Astrocyte of the hippocampus (primary cell): ENCODE results near the gene SCRN2.
A peak's percentile ranks its signal among the peaks of the same experiment; 100 is the strongest.

ENCODE experiments used
- DNase-seq: peaks from one replicate; pipeline ENCODE4 v3.0.0; 2011; ENCODE audit warnings: low read depth, low spot score

SCRN2 gene

DNA sequence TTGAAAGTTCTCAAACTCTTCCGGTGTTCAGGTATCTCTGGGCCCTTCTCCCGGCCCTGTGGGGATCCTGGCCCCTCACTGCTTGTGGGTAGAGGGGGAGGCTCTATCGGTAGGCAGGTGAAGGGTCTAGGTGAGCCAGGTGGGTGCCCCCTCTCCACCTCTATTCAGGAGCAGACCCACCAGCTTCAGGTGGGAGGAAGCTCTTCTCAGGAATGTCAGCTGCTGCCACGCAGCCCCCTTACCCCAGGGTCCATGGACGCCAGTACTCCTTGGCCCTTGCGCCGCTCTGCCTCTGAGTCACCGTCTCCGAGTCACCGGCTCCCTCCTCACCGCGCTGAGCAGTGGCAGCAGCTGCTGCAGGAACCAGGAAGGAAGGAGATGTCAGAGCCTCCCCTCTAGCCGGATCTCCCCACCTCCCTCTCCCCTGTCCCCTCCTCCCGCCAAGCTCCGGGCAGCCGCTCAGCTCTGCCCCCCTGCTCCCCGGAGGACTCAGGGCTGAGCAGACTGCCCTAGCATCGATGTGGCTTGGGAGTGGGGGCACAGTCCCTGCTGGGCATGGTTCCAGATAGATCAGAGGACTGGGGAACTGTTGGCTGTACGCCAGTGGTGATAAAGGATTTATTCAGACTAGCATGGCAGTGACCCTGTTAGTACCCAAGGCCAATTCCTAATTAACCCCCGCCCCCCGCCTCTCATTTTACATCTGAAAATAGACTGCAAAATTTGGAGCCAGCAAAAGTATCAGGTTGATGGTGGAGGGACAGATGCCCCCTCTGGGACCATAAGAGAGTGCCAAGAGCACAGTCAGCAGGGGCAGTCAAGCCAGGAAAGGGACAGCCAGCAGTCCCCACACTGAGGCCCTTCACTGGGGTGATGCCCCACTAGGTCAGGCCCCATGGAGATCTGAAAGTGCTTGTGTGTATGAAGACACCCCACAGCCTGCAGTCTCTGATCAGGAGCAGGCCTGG, 19.4 kb downstream of the SCRN2 start, which contains the start of gene OSBPL7:
OSBPL7 (minus strand) TSS at position 371 of the 968 bp plus-strand sequence. CDS start 1,516 bp downstream, outside the sequence.
- peak; percentile 93 for DNase-seq

DNA sequence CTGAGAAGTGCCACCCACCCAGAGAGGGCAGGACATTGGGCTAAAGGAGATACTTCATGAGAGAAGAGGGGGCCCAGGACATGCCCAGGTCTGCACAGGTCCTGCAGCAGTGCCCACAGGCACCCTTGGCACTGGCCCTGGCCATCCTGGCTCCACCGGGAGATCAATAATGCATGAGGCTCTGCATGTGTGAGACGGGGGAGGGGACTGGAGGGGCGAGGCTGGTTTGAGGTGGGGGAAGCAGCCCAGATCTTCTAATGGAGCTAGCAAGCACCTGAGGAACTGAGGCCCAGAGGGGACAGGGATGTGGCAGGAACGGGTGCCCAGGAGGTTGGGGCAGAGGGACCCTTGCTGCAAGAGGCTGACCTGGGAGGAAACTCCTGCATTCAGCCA, 20.0 kb downstream of the SCRN2 start:
- no peak for DNase-seq

DNA sequence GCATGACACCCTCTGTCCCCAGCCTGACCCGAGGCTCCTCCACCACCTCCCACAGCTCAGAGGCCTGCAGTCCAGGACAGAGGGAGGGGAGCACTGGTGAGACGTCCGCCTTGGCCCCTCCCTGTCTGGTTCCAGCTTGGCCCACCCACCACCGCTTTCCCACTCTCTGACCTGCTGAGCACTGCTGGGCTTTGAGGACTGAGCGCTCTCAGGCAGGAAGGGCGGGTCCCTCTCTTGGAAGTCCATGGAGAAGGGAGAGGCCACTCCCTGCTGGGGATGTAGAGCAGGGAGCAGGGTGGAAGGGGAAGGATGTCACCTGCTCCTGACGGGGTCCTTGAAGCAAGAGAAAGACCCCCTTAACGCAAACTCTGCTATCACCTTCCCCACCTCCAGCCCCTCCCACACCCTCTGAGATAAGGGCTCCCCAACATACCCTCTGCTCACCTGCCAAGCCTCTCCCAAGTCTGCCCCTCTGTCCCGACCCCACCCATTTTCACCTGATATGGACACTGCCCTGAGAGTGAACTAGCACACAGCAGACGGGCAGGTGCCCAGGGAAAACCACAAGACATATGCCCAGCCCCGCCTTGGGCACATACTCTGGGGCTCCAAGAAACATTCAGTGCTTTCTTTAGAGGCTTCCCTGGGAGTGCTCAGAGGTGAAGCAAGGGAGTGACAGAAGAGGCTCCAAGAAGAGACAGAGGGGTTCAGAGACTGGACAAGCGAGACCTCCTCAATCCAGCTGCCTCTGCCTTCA, 20.9 kb downstream of the SCRN2 start:
- DNase-seq = no peak

DNA sequence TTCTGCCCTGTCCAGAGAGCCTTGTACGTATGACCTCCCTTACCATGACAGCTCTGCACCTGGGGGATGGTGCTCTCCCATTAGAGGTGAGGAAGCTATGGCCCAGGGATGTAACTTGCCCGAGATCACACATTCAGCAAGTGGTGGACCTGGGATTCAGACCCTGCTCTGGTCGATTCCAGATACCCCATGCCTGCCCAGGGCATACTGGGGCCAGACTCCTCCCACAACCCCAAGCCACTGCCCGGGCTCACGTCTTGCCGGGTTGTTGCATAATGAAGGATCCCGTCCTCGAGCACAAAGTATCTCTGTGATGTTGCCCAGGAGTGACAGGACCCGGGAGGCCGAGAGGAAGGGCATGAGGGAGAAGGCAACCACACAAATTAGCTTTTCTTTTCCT, 21.6 kb downstream of the SCRN2 start:
- DNase-seq = no peak

DNA sequence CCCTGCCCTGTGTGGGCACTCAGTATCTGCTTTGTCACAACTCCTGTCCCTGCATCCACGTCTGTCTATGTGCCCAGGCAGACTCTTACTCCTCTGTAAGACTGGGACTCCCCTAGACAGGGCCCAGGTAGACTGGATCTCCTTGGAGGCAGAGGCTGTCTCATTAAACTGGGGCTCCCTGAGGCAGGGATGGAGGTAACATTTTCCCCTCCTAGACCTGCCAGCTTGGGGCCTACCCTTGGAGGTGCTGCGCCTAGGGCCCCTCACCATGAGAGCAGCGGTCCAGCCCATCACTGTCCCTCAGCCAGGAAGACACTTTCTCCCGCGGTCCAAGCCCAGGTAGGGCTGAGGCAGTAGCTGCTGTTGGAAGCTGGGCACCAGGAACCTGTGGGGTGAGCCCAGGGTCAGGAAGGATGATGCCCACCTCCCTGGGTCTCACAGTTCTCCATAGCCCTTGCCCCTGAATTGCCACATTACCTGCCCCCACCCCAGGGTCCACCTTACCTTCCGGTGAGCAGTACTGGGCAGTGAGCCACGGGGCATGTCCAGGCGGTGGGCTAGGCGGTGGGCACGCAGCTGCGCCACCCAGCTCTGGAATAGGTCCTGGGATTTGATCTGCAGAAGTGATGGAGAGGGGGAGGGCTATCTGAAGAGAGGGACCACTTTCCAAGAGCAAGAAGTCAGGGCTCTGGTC, 22.9 kb downstream of the SCRN2 start:
- DNase-seq = no peak

DNA sequence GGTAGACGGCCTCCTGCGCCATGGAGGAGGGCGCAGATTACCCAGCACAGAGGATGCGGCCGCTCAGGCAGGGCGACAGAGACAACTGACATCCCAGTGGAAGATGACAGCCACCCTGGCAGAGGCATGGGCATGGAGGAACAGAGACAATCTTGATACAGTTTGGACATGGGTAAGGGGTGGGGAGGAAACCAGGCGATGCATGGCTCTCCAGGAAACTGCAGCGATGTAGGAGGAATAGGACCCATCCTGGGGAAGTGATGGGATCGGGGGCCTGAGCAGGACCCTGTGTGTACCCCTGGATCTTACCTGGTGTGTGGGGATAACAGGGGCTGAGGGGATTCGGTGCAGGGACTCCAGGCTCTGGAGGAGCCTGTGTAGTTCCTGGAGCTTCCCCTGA, 24.1 kb downstream of the SCRN2 start:
- no peak for DNase-seq

DNA sequence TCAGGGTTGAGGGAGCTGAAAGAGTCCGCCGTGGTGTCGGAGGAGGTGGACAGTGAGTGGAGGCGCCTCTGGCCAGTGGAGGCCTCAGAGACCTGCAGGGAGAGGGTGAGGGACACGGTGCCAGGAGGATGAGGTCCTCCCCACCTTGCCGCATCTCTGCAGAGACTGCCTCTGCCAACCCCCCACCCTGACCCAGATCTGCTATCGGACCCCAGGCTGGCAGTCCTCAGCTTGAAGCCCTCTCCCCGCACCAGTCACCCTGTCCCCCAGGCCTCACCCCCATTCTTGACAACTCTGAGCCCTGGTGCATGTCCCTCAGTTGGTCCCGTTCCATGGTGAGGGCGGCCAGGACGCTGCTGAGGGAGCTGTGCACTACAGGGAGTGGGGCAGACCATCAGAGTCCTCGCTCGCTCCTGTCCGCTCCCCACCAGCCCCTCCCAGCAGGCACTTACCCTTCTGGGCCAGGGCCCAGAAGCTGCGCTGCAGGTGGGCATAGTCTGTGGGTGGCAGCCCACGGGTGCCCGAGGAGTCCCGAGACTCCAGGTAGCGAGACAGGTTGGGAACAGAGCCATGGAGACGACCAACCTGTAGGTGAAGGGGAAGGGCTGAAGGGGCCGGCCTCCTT, 24.9 kb downstream of the SCRN2 start:
- DNase-seq = no peak

DNA sequence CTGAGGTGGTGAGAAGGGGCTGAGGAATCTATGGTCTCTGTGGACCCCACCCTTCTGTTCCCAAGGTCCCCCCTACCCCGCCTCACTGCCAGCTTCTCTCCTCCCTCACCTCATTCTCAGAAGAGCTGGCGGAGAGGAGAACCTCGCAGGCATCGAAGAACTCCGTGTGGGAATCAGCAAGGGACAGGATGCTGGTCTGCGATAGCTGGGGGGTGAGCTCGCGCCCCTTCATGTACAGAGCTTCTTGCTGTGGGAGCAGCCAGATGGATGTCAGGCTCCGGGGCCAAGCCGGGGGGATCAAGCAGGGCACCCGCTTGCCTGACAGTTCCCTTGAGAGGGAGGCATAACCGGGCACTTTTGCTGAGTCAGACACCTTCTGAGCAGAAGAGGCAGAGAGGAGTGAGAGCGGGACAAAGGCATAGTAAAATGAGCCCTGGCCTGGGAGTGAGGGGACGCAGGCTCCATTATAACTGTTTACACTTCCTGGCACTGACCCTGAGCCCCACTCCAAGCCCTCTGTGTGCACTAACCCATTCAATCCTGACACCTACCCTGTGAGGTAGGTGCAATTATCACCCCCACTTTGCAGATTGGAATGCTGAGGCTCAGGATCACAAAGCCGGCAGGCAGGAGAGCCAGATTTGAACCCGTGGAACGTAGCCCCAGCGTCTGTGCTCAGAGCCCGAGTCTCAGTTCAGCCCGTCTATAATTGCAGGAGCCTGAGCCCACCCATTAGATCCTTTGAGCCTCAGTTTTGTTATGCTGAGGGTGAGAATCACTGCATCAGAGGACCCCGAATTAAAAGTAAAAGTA, 25.8 kb downstream of the SCRN2 start:
- no peak for DNase-seq

DNA sequence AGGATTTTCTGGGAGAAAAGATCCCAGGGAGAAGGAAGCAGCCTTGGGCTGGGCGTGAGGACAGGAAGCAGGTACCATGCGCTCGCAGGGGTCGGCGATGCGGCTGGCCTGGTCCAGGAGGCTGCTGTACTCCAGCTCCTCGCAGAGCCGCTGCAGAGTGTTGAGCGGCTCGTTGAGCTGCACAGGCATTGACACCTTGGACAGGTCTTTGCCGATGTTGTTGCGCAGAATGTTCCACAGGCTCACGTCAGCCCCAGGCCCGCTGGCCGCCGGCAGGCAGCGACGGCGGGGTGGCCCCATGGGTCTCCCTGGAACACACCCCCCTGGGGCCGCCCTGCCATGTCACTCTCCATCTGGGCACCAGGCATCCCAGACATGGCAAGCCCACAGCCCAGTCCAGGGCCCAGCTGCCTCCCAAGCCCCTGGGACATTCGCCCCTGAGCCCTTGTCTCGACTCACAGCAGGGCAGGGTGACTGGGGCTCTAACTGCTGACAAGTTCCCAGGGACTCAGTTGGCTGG, 27.5 kb downstream of the SCRN2 start:
- no peak for DNase-seq

DNA sequence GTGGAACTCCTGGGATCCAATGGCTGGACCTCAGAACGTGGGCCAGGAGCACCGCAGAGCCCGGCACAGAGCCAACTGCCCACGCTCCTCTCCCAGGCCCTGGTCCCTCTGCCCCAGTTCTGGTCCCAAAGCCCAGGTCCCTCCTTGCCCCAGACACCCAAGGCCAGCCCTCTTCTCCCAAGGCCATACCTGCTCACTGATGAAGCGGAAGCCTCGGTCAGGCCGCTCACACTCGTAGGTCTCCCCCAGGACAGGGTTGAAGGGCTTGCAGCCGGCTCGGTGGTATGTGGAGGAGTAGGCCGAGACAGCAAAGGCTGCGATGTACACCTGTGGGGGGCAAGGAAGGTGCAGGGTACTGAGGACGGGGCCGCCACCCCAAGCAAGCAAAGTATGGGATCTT, 28.0 kb downstream of the SCRN2 start:
- no peak for DNase-seq

DNA sequence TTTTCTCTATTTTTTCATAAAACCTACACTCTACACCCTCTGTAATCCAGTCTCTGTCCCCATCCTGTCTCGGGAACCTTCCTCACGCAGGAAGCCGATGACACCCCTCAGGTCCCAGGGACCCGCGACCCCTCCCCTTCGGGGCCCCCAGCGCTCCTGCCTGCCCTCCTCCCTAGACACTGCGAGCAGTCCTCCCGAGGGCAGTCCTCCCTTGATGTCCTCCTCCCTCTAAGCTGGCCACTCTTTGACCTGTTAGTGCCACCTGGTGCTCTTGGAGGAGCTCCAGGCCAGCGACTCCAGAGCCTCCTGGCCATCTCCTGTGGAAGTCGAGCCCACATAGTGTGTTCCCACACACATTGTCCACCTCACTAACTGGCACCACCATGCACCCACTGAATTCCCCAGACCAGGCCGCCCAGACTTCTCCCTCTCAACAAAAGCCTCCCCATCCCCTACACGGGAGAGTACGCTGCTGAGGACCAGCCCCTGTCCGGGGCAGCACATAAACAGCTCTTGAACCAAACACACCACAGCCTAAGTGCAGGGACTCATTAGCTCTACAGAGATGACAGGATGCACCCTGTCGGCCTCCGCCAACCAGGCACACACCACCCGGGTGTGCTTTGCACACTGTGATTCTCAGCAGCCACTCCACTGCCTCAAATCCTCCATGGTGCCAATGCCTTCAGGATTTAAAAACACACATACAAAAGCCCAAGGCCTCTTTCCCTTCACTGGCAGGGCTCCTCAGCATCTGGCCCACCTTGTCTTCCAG, 28.7 kb downstream of the SCRN2 start:
- no peak for DNase-seq

DNA sequence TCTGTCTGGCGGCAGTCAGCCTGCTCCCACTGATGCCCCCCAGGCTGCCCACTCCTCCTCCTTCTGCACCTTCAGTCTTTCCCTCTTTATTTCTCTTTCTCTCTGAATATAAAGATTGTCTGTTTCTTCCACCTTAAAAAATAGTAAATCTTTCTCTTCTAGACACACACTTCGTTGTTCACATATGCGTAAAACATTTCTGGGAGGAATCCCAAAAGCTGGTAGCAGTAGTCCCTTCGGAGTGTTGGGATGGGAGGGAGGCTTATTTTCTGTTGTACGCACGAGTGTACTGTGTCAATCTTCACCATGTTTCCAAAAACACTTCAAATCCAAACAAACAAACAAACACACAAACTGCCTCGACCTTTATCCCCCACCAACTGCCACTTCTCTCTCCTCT, 29.4 kb downstream of the SCRN2 start:
- peak; percentile 46 for DNase-seq

DNA sequence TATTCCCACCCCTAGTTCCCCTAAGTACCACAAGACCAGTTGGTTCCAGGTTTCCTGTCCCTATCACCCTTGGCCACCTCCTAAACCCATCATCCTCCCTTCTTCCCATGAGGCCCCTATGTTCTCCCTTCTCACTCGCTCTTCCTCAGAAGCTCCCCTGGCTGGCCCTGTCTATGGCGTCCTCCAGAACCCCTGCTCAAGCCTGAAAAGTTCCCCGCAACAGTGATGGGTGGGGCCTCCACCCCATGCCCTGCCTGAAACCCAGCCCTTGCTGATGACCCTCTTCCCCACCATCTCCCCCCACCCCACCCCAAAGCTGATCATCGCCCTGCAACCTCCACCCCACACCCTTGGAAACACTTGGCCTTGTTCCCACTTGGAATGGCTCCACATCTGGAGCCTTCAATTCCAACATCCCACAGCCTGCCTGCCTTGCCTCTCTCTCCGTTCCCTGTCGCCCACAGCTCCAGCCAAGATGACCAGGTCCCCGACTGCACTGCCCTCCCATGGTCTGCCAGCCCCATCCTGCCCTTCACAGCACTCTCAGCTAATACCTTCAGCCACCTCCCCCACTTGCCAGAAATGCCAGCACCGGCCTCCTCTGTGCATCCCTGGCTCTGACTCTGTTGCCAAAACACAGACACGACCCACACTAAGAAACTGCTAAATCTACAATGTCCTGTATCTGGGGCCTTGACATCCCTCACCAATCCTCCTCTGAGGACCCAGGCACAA, 30.0 kb downstream of the SCRN2 start:
- peak; percentile 21 for DNase-seq

DNA sequence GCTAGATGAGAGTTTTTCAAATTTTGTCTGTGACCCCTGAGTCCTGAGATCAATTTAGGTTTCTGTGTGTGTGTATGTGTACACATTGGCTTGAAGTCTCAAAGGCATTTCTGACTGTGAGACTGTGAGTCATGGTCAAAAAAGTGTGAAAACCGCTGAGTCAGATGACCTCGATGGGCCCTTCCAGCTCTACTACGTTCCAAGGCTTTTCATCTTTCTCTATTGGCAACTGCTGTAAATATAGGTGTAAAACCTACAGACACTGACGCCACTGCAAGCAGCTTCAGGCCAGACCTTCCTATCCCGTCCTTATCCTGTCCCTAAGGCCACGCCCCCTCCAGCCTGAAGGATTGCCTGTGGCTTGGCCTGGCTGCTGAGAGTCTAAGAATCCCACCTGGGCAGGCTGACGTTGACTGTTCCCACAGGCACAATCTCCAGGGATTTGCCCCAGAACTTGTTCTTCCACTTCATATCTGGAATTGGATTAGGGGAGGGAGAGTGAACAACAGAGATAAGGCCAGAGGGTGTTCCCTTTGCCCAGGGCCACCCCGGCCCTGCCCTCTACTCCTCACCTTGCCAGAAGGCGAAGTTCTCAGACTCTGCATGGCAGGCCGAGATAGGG, 30.8 kb downstream of the SCRN2 start:
- peak; percentile 94 for DNase-seq

DNA sequence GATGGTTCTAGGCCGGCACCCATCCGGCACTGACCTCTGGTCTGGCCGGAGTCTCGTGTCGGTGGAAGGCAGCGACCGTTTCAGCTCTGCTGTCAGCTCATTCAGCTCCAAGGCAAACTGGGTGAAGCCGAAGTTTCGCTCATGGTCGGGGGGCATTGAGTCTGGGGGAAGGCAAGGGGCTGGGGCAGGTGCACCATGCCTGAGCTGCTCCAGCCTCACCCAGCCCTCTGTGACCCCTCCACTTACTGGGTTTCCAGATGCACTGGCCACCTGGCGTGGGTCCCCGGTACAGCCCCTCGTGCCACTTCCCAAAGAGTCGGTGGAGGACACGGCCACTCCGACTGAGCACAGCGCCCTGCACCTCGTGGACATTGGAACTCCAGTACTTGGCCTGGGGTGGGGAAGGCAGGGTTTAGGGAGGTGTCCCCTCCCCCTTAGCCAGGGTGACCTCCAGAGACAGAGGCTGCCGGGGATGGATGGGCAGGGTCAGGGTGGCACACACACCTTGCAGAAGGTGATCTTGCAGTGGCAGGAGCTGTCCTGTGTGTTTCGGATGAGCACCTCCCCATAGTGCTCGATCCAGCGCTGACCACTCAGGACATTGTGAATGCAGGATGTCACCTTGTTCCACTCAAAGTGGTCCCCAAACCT, 32.1 kb downstream of the SCRN2 start:
- DNase-seq = no peak

DNA sequence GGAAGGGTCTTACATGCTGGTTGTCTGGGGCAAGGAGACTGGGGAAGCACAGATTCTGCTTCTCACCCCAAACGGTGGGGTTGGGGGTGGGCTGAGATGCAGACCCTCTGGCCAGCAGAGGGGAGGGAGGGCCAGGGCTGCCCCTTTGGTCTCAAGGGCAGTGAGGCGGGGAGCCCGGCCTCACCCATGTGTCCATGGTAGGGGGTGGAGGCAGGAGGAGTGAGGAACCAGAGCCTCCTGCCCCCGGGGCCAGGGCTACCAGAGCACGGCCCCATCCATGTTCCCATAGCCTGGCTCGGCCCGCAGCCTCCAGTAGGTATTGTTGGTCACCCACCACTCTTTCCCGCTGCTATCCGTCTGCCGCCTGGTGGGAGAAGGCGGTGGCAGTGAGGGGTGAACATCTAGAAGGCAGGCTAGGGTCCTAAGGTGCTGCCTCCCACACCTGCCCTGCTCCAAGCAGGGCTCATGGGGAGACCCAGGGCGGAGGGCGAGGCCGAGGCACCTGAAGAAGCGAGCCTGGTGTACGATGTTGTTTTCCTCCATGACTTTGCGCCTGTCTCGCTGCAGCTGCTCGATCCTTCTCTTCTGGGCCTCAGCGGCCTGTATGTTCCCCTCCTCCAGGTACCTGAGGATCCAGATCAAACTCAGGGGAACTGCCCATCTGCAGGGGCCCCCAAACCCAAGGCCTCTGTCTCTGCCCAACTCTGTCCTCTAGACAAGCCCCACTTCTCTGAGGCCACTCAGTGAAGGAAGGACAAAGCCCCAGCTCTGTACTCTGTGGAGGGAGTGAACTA, 32.8 kb downstream of the SCRN2 start:
- no peak for DNase-seq

DNA sequence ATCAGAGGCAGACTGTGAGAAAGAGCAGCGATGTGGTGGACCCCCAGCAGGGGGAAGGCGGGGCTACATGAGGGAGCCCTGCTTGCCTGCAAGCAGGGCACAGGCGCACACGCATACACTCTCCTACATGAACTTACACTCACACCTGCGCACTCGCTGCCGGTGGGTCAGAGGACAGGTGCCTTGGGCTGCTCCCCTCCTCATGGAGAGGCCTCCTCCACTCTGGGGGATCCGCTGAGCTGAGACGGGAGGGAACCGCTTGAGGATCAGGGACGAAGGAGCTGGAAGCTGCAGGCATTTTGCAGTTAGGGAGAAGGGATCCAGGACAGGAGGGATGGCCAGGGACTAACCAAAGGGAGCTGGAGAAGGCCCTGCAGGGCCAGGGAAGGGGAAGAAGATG, 33.7 kb downstream of the SCRN2 start:
- no peak for DNase-seq
